Tibial nerve (tissue), 4 donors: Measurements from ENCODE around the gene ZNF141. TPM values are rescaled to one million over a fixed set of nuclear protein-coding genes. Genes with fewer than 3 reads are reported as not detected.

Experiments
- DNase-seq, 2 donors: peaks; one replicate each; pipeline ENCODE4 v3.0.0-alpha.2; 2019; ENCODE audit warnings: low spot score in 2 of 2
- H3K27ac ChIP-seq, 4 donors: fragments of 200-600 bp; sonication (generic) in 3 of 4; one replicate each; pipeline ENCODE4 v1.5.1; 2017 to 2019; ENCODE audit warnings: mild to moderate bottlenecking in 1 of 4
- H3K27me3 ChIP-seq, 2 donors: fragments of 200-600 bp; sonication (generic) in 1 of 2; one replicate each; pipeline versions ENCODE4 v1.5.1 to v1.6.0; 2017 to 2019
- H3K36me3 ChIP-seq, 3 donors: fragments of 200-600 bp; sonication (generic); one replicate each; pipeline ENCODE4 v1.5.1; 2018 to 2019
- H3K4me1 ChIP-seq, 4 donors: fragments of 200-600 bp; sonication (generic) in 3 of 4; one replicate each; pipeline ENCODE4 v1.5.1; 2017 to 2019
- H3K4me3 ChIP-seq, 4 donors: fragments of 200-600 bp; sonication (generic) in 3 of 4; one replicate each; pipeline ENCODE4 v1.5.1; 2017 to 2019; ENCODE audit warnings: mild to moderate bottlenecking in 1 of 4, moderate library complexity in 1 of 4
- H3K9me3 ChIP-seq, 4 donors: fragments of 200-600 bp; sonication (generic) in 3 of 4; one replicate each; pipeline ENCODE4 v1.5.1; 2017 to 2019
- CTCF ChIP-seq, 5 experiments: fragments of 200-600 bp in 3 of 5; fragments of 450-650 bp in 2 of 5; sonication (generic) in 3 of 5; IDR thresholded peaks; one replicate each; pipeline ENCODE4 v1.5.1; 2016 to 2019; ENCODE audit warnings: antibody characterized with exemption in 5 of 5, mild to moderate bottlenecking in 3 of 5, moderate library complexity in 2 of 5
- EP300 ChIP-seq, 2 donors: sonication (generic); formaldehyde crosslinking; IDR thresholded peaks; one replicate each; pipeline ENCODE4 v1.6.1; 2017; ENCODE audit warnings: antibody characterized with exemption in 2 of 2, mild to moderate bottlenecking in 1 of 2
- POLR2A ChIP-seq, 2 donors: fragments of 450-650 bp; IDR thresholded peaks; one replicate each; pipeline ENCODE4 v1.6.1; 2017; ENCODE audit warnings: antibody characterized with exemption in 2 of 2, mild to moderate bottlenecking in 2 of 2, moderate library complexity in 2 of 2
- WGBS, 2 donors: methylation state at CpG; one replicate each; pipeline ENCODE4 v1.1.5; 2018; 5-methylcytosine and 5-hydroxymethylcytosine counted together
- total RNA-seq, 4 donors: library from RNA; depleted of rRNA; stranded (reverse); fragments of >200 nt; gene quantifications; one replicate each; pipeline ENCODE4 v1.1.0, GENCODE V29; 2016

ZNF141 gene
- total RNA-seq, 4 donors from 2014 or later = 26.1 to 33.1 (median 29.6) TPM

GRCh38 chr4:304969-305680 is 32.5 kb upstream of the ZNF141 start, which contains the start of gene ZNF732:
Gene ZNF732 (minus strand): TSS chr4:305474. CDS start chr4:305310, 164 bp downstream.
- H3K4me3 ChIP-seq = peak within 1 kb of the TSS in 3 of 4 donors; percentile 11 to 42 (median 11)
- DNase-seq = no peak
- peaks cover 0 to 23% of the 10 kb centered on the region in 2 donors for H3K27me3 ChIP-seq
- H3K9me3 ChIP-seq = peaks cover 0 to 48% (median 0%) of the 10 kb centered on the region in 4 donors
- H3K36me3 ChIP-seq = no peaks in the 10 kb centered on the region
- no peak within 1 kb of the TSS for H3K27ac ChIP-seq
- TF ChIP-seq POLR2A (IDR thresholded peaks at IDR 0.05) (no peak), CTCF (IDR thresholded peaks at IDR 0.05) (no peak), EP300 (IDR thresholded peaks at IDR 0.05) (no peak)
- no peaks in the 10 kb centered on the region for H3K4me1 ChIP-seq
- 4 to 6% methylated on average over 28 to 53 of the region's 53 CpGs for WGBS, 2 donors

- H3K27me3 ChIP-seq = peaks cover 0 to 23% of the 10 kb centered on the region in 2 donors
- no peak overlapping the region for H3K27ac ChIP-seq
- H3K4me1 ChIP-seq = no peaks in the 10 kb centered on the region
- no peak for DNase-seq
- WGBS, 2 donors = 85 to 87% methylated on average over 3 of the region's 3 CpGs
- TF ChIP-seq POLR2A (IDR thresholded peaks at IDR 0.05) (no peak), EP300 (IDR thresholded peaks at IDR 0.05) (no peak), CTCF (IDR thresholded peaks at IDR 0.05) (no peak)
- peaks cover 0 to 53% (median 0%) of the 10 kb centered on the region in 4 donors for H3K9me3 ChIP-seq
- H3K4me3 ChIP-seq = no peak overlapping the region
- H3K36me3 ChIP-seq = no peaks in the 10 kb centered on the region
These were observed 31.1 kb upstream of the ZNF141 start for GRCh38 chr4:306551-306961.

- no peak for DNase-seq
- peaks cover 0 to 7% of the 10 kb centered on the region in 2 donors for H3K27me3 ChIP-seq
- H3K4me1 ChIP-seq = no peaks in the 10 kb centered on the region
- 71 to 75% methylated on average over 1 of the region's 1 CpG for WGBS, 2 donors
- H3K4me3 ChIP-seq = no peak overlapping the region
- H3K36me3 ChIP-seq = no peaks in the 10 kb centered on the region
- no peak overlapping the region for H3K27ac ChIP-seq
- no peak for TF ChIP-seq EP300 (IDR thresholded peaks at IDR 0.05)
- TF ChIP-seq CTCF (IDR thresholded peaks at IDR 0.05) = no peak
- TF ChIP-seq POLR2A (IDR thresholded peaks at IDR 0.05) = no peak
- peaks cover 0 to 57% (median 0%) of the 10 kb centered on the region in 4 donors for H3K9me3 ChIP-seq
These were observed 27.8 kb upstream of the ZNF141 start for GRCh38 chr4:309807-310206.

GRCh38 chr4:314296-314903 is 23.2 kb upstream of the ZNF141 start:
- H3K4me3 ChIP-seq = no peak overlapping the region
- H3K9me3 ChIP-seq = peaks cover 0 to 72% (median 0%) of the 10 kb centered on the region in 4 donors
- TF ChIP-seq CTCF (IDR thresholded peaks at IDR 0.05) = no peak
- no peak for TF ChIP-seq POLR2A (IDR thresholded peaks at IDR 0.05)
- TF ChIP-seq EP300 (IDR thresholded peaks at IDR 0.05) = no peak
- 78 to 80% methylated on average over 1 of the region's 1 CpG for WGBS, 2 donors
- no peaks in the 10 kb centered on the region for H3K27me3 ChIP-seq
- no peak for DNase-seq
- no peaks in the 10 kb centered on the region for H3K4me1 ChIP-seq
- H3K36me3 ChIP-seq = no peaks in the 10 kb centered on the region
- no peak overlapping the region for H3K27ac ChIP-seq

GRCh38 chr4:328729-329128 is 8.9 kb upstream of the ZNF141 start:
- 85 to 86% methylated on average over 8 of the region's 8 CpGs for WGBS, 2 donors
- peaks cover 0 to 12% (median 0%) of the 10 kb centered on the region in 3 donors for H3K36me3 ChIP-seq
- H3K4me3 ChIP-seq = no peak overlapping the region
- H3K27ac ChIP-seq = no peak overlapping the region
- TF ChIP-seq CTCF (IDR thresholded peaks at IDR 0.05) (no peak), POLR2A (IDR thresholded peaks at IDR 0.05) (no peak), EP300 (IDR thresholded peaks at IDR 0.05) (no peak)
- no peaks in the 10 kb centered on the region for H3K27me3 ChIP-seq
- H3K4me1 ChIP-seq = no peaks in the 10 kb centered on the region
- peaks cover 0 to 51% (median 3%) of the 10 kb centered on the region in 4 donors for H3K9me3 ChIP-seq
- DNase-seq = no peak
